GM19193 (cell line): ENCODE results near the gene ZNFX1.
A peak's percentile ranks its signal among the peaks of the same experiment; 100 is the strongest.

Experiments used
- POLR2A ChIP-seq: IDR thresholded peaks from 4 replicates; pipeline ENCODE4 v1.6.1; 2011; ENCODE audit not compliant: insufficient read depth, insufficient read length; ENCODE audit errors: extremely low read depth

Gene ZNFX1

GRCh38 chr20:49278036-49278817 is at the start of gene ZNFX1:
Gene ZNFX1 (minus strand): TSS chr20:49278057. CDS start chr20:49275839, 2,218 bp downstream.
- peak; percentile 100 for TF ChIP-seq POLR2A

- no peak for TF ChIP-seq POLR2A
Measured at GRCh38 chr20:49326026-49326425, 48.2 kb upstream of the ZNFX1 start.

- no peak for TF ChIP-seq POLR2A
Measured at GRCh38 chr20:49324306-49324705, 46.4 kb upstream of the ZNFX1 start.

- TF ChIP-seq POLR2A: no peak
Measured at GRCh38 chr20:49323622-49324238, 45.9 kb upstream of the ZNFX1 start.

GRCh38 chr20:49320460-49320859 is 42.6 kb upstream of the ZNFX1 start:
- no peak for TF ChIP-seq POLR2A

GRCh38 chr20:49319208-49319809 is 41.5 kb upstream of the ZNFX1 start:
- TF ChIP-seq POLR2A: no peak

GRCh38 chr20:49318430-49319207 is 40.8 kb upstream of the ZNFX1 start:
- TF ChIP-seq POLR2A: no peak

GRCh38 chr20:49318091-49318429 is 40.2 kb upstream of the ZNFX1 start:
- TF ChIP-seq POLR2A: no peak

GRCh38 chr20:49316704-49317103 is 38.8 kb upstream of the ZNFX1 start:
- no peak for TF ChIP-seq POLR2A

- no peak for TF ChIP-seq POLR2A
Measured at GRCh38 chr20:49315580-49315979, 37.7 kb upstream of the ZNFX1 start.

GRCh38 chr20:49313283-49313682 is 35.4 kb upstream of the ZNFX1 start:
- TF ChIP-seq POLR2A: no peak

GRCh38 chr20:49312661-49313060 is 34.8 kb upstream of the ZNFX1 start:
- no peak for TF ChIP-seq POLR2A

GRCh38 chr20:49310705-49311104 is 32.8 kb upstream of the ZNFX1 start:
- no peak for TF ChIP-seq POLR2A

- no peak for TF ChIP-seq POLR2A
Measured at GRCh38 chr20:49308875-49309274, 31.0 kb upstream of the ZNFX1 start.

GRCh38 chr20:49306903-49307620 is 29.2 kb upstream of the ZNFX1 start:
- no peak for TF ChIP-seq POLR2A

GRCh38 chr20:49303065-49303552 is 25.3 kb upstream of the ZNFX1 start:
- no peak for TF ChIP-seq POLR2A
